HepG2 (cell line): ENCODE results near the gene IQCN. TPM values are rescaled to one million over a fixed set of nuclear protein-coding genes. Genes with fewer than 3 reads are reported as not detected.
A peak's percentile ranks its signal among the peaks of the same experiment; 100 is the strongest.

ENCODE experiments used
- ARID2 ChIP-seq: sonication (generic); formaldehyde crosslinking; IDR thresholded peaks from 2 replicates; pipeline ENCODE4 v1.8.1; 2022; ENCODE audit warnings: mild to moderate bottlenecking, missing genetic modification reagents, borderline replicate concordance
- CREBL2 ChIP-seq: sonication (generic); formaldehyde crosslinking; IDR thresholded peaks from 2 replicates; pipeline ENCODE4 v1.8.1; 2023; ENCODE audit warnings: missing genetic modification reagents, mild to moderate bottlenecking, borderline replicate concordance
- HNRNPLL ChIP-seq: fragments of 200-400 bp; formaldehyde crosslinking; IDR thresholded peaks from 2 replicates; pipeline ENCODE4 v1.6.1; 2017; ENCODE audit warnings: mild to moderate bottlenecking, low read depth, low read length; ENCODE audit not compliant: poor library complexity, severe bottlenecking
- KLF11 ChIP-seq: IDR thresholded peaks from 2 replicates; pipeline ENCODE4 v1.6.1; 2016; ENCODE audit warnings: missing compliant biosample characterization
- KMT2B ChIP-seq: IDR thresholded peaks from 2 replicates; pipeline ENCODE4 v1.6.1; 2016; ENCODE audit warnings: missing genetic modification reagents, missing compliant biosample characterization
- LCORL ChIP-seq, 2 experiments: fragments of 450-650 bp in 1 of 2; sonication (generic) in 1 of 2; formaldehyde crosslinking in 1 of 2; IDR thresholded peaks; 2 replicates each; pipeline versions ENCODE4 v1.5.0 to v1.6.1; 2017 to 2020; ENCODE audit warnings: antibody characterized with exemption in 1 of 2, missing genetic modification reagents in 1 of 2
- NFE2 ChIP-seq: sonication (generic); formaldehyde crosslinking; IDR thresholded peaks from 2 replicates; pipeline ENCODE4 v1.4.0; 2020; ENCODE audit warnings: missing genetic modification reagents
- NR1H2 ChIP-seq: sonication (generic); formaldehyde crosslinking; IDR thresholded peaks from 2 replicates; pipeline ENCODE4 v1.8.1; 2022; ENCODE audit warnings: low read depth, missing genetic modification reagents, borderline replicate concordance
- RORA ChIP-seq: sonication (generic); formaldehyde crosslinking; IDR thresholded peaks from 2 replicates; pipeline ENCODE4 v1.5.0; 2020; ENCODE audit warnings: mild to moderate bottlenecking, missing genetic modification reagents, moderate library complexity
- RXRA ChIP-seq: sonication (generic); formaldehyde crosslinking; IDR thresholded peaks from 2 replicates; pipeline ENCODE4 v1.5.1; 2020; ENCODE audit warnings: missing genetic modification reagents
- SIN3B ChIP-seq: fragments of 150-350 bp; IDR thresholded peaks from 2 replicates; pipeline ENCODE4 v1.6.1; 2014; ENCODE audit warnings: low read length
- SMC3 ChIP-seq: IDR thresholded peaks from 2 replicates; pipeline ENCODE4 v1.6.1; 2011; ENCODE audit warnings: low read length, improper control_type of control experiment
- ZBTB7B ChIP-seq: sonication (generic); formaldehyde crosslinking; IDR thresholded peaks from 2 replicates; pipeline ENCODE4 v1.4.0; 2020; ENCODE audit warnings: missing genetic modification reagents
- ZKSCAN8 ChIP-seq: IDR thresholded peaks from 2 replicates; pipeline ENCODE4 v1.6.1; 2016; ENCODE audit warnings: borderline replicate concordance, missing genetic modification reagents, missing compliant biosample characterization
- ZNF18 ChIP-seq: sonication (generic); formaldehyde crosslinking; IDR thresholded peaks from 2 replicates; pipeline ENCODE4 v1.8.0; 2022; ENCODE audit warnings: mild to moderate bottlenecking, missing genetic modification reagents; ENCODE audit not compliant: insufficient replicate concordance
- ZNF335 ChIP-seq: sonication (generic); formaldehyde crosslinking; IDR thresholded peaks from 2 replicates; pipeline ENCODE4 v1.4.0; 2020; ENCODE audit warnings: missing genetic modification reagents
- ZNF775 ChIP-seq: sonication (generic); formaldehyde crosslinking; IDR thresholded peaks from 2 replicates; pipeline ENCODE4 v1.4.0; 2020; ENCODE audit warnings: missing genetic modification reagents, mild to moderate bottlenecking, moderate library complexity, borderline replicate concordance
- ZNF790 ChIP-seq: sonication (generic); formaldehyde crosslinking; IDR thresholded peaks from 2 replicates; pipeline ENCODE4 v1.8.0; 2022; ENCODE audit warnings: missing genetic modification reagents, mild to moderate bottlenecking, borderline replicate concordance
- ZSCAN29 ChIP-seq: sonication (generic); formaldehyde crosslinking; conservative IDR thresholded peaks from 2 replicates; pipeline ENCODE4 v1.4.0; 2020; ENCODE audit warnings: mild to moderate bottlenecking, missing genetic modification reagents
- polyA plus RNA-seq, 8 experiments: library from polyadenylated mRNA; depleted of rRNA in 3 of 8; stranded (reverse) in 7 of 8; unstranded in 1 of 8; fragments of >200 nt; fragmentation: Illumina TruSeq in 4 of 8; extraction: Trizol in 4 of 8; gene quantifications; 2 replicates each; pipeline versions ENCODE4 v1.2.1 to v1.2.3, GENCODE V29; 2011 to 2016; ENCODE audit warnings: low read depth in 4 of 8, missing spikeins in 1 of 8, mixed read lengths in 1 of 8; ENCODE audit not compliant: insufficient read depth in 1 of 8
- total RNA-seq, 5 experiments: library from RNA; depleted of rRNA; stranded (reverse); fragments of >200 nt; fragmentation: Illumina TruSeq; extraction: Trizol; gene quantifications; 2 replicates each; pipeline ENCODE4 v1.2.3, GENCODE V29; 2016; ENCODE audit warnings: low read depth in 1 of 5
- TF ChIP-seq, protein P1 (sequence below): sonication (generic); formaldehyde crosslinking; IDR thresholded peaks from 2 replicates; pipeline ENCODE4; 2020; ENCODE audit warnings: missing genetic modification reagents, mild to moderate bottlenecking, borderline replicate concordance
- TF ChIP-seq, protein P2 (sequence below): IDR thresholded peaks from 2 replicates; pipeline ENCODE4 v1.6.1; 2016; ENCODE audit warnings: low read depth, control low read depth
- TF ChIP-seq, protein P3 (sequence below): sonication (generic); formaldehyde crosslinking; IDR thresholded peaks from 2 replicates; pipeline ENCODE4 v1.4.0; 2020; ENCODE audit warnings: mild to moderate bottlenecking, low read depth, missing genetic modification reagents

Gene IQCN
- total and polyA plus RNA-seq, 2 of the 13 experiments (the other 11 are each of a cell fraction or from before 2014, with no cell fraction given): 0.04 to 0.18 TPM

- peak; percentile 33; the same call in 1 of the 2 replicates for TF ChIP-seq CREBL2 (CRISPR knock-in tag)
- TF ChIP-seq HNRNPLL: peak; percentile 56
- peak; percentile 73; the same call in 1 of the 2 replicates for TF ChIP-seq ZNF335 (CRISPR knock-in tag)
- TF ChIP-seq, protein P1, sequence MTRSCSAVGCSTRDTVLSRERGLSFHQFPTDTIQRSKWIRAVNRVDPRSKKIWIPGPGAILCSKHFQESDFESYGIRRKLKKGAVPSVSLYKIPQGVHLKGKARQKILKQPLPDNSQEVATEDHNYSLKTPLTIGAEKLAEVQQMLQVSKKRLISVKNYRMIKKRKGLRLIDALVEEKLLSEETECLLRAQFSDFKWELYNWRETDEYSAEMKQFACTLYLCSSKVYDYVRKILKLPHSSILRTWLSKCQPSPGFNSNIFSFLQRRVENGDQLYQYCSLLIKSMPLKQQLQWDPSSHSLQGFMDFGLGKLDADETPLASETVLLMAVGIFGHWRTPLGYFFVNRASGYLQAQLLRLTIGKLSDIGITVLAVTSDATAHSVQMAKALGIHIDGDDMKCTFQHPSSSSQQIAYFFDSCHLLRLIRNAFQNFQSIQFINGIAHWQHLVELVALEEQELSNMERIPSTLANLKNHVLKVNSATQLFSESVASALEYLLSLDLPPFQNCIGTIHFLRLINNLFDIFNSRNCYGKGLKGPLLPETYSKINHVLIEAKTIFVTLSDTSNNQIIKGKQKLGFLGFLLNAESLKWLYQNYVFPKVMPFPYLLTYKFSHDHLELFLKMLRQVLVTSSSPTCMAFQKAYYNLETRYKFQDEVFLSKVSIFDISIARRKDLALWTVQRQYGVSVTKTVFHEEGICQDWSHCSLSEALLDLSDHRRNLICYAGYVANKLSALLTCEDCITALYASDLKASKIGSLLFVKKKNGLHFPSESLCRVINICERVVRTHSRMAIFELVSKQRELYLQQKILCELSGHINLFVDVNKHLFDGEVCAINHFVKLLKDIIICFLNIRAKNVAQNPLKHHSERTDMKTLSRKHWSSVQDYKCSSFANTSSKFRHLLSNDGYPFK (CRISPR knock-in tag): no peak
- no peak for TF ChIP-seq LCORL (IDR thresholded peaks at IDR 0.05)
- peak; percentile 96 for TF ChIP-seq LCORL (CRISPR knock-in tag; IDR thresholded peaks at IDR 0.05)
- TF ChIP-seq ZBTB7B (CRISPR knock-in tag): peak; percentile 66; the same call in 1 of the 2 replicates
- no peak for TF ChIP-seq RORA (CRISPR knock-in tag)
- no peak for TF ChIP-seq ZNF18 (CRISPR knock-in tag)
- 0 out of 2 replicates have a peak, but pooled peaks have one; percentile 6 for TF ChIP-seq RXRA
- TF ChIP-seq SIN3B: no peak
- no peak for TF ChIP-seq KLF11 (CRISPR knock-in tag)
- 0 out of 2 replicates have a peak, but pooled peaks have one; percentile 42 for TF ChIP-seq KMT2B (CRISPR knock-in tag)
- no peak for TF ChIP-seq NR1H2 (CRISPR knock-in tag)
- TF ChIP-seq, protein P2, sequence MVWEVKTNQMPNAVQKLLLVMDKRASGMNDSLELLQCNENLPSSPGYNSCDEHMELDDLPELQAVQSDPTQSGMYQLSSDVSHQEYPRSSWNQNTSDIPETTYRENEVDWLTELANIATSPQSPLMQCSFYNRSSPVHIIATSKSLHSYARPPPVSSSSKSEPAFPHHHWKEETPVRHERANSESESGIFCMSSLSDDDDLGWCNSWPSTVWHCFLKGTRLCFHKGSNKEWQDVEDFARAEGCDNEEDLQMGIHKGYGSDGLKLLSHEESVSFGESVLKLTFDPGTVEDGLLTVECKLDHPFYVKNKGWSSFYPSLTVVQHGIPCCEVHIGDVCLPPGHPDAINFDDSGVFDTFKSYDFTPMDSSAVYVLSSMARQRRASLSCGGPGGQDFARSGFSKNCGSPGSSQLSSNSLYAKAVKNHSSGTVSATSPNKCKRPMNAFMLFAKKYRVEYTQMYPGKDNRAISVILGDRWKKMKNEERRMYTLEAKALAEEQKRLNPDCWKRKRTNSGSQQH (CRISPR knock-in tag): peak; percentile 51; the same call in 1 of the 2 replicates
- TF ChIP-seq NFE2 (CRISPR knock-in tag): no peak
- peak; percentile 91 for TF ChIP-seq ZSCAN29 (CRISPR knock-in tag)
- TF ChIP-seq SMC3: no peak
- TF ChIP-seq ZKSCAN8 (CRISPR knock-in tag): 0 out of 2 replicates have a peak, but pooled peaks have one; percentile 56
- peak; percentile 84; the same call in 1 of the 2 replicates for TF ChIP-seq ARID2 (CRISPR knock-in tag)
- TF ChIP-seq, protein P3, sequence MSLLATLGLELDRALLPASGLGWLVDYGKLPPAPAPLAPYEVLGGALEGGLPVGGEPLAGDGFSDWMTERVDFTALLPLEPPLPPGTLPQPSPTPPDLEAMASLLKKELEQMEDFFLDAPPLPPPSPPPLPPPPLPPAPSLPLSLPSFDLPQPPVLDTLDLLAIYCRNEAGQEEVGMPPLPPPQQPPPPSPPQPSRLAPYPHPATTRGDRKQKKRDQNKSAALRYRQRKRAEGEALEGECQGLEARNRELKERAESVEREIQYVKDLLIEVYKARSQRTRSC (CRISPR knock-in tag): 0 out of 2 replicates have a peak, but pooled peaks have one; percentile 44
- no peak for TF ChIP-seq ZNF775 (CRISPR knock-in tag)
- TF ChIP-seq ZNF790 (CRISPR knock-in tag): no peak
Measured at GRCh38 chr19:18304458-18305310, 30.4 kb upstream of the IQCN start (continued).
